Transverse colon (tissue), 4 donors: Measurements from ENCODE around the gene MTMR3. TPM values are rescaled to one million over a fixed set of nuclear protein-coding genes. Genes with fewer than 3 reads are reported as not detected.

Source experiments
- DNase-seq: peaks from one replicate; pipeline ENCODE4 v3.0.0-alpha.2; 2019
- H3K27ac ChIP-seq, 4 donors: fragments of 200-600 bp; sonication (generic); 2 replicates each; pipeline ENCODE4 v1.5.1; 2016 to 2018; ENCODE audit warnings: inconsistent platforms in 4 of 4
- H3K27me3 ChIP-seq: fragments of 200-600 bp; sonication (generic); 2 replicates; pipeline ENCODE4 v1.5.1; 2017; ENCODE audit warnings: inconsistent platforms
- H3K36me3 ChIP-seq, 4 donors: fragments of 200-600 bp; sonication (generic); 2 replicates each; pipeline ENCODE4 v1.5.1; 2017 to 2019; ENCODE audit warnings: inconsistent platforms in 4 of 4
- H3K4me1 ChIP-seq, 4 donors: fragments of 200-600 bp; sonication (generic); 2 replicates each; pipeline ENCODE4 v1.5.1; 2017 to 2020; ENCODE audit warnings: inconsistent platforms in 4 of 4
- H3K4me3 ChIP-seq, 4 donors: fragments of 200-600 bp; sonication (generic); 1 replicate in 1 of 4; 2 replicates in 3 of 4; pipeline versions ENCODE4 v1.5.1 to v1.6.1; 2017 to 2019; ENCODE audit warnings: inconsistent platforms in 4 of 4
- H3K9me3 ChIP-seq, 2 donors: fragments of 200-600 bp; sonication (generic); 2 replicates each; pipeline ENCODE4 v1.5.1; 2017 to 2019; ENCODE audit warnings: inconsistent platforms in 2 of 2
- EP300 ChIP-seq: sonication (generic); formaldehyde crosslinking; IDR thresholded peaks from one replicate; pipeline ENCODE4 v1.6.1; 2017; ENCODE audit warnings: antibody characterized with exemption, low read depth
- POLR2A ChIP-seq: fragments of 450-650 bp; IDR thresholded peaks from one replicate; pipeline ENCODE4 v1.6.1; 2016; ENCODE audit warnings: antibody characterized with exemption, mild to moderate bottlenecking, moderate library complexity
- POLR2AphosphoS5 ChIP-seq, 3 donors: sonication (generic); formaldehyde crosslinking; IDR thresholded peaks; one replicate each; pipeline ENCODE4 v1.6.1; 2016; ENCODE audit warnings: antibody characterized with exemption in 3 of 3
- WGBS, 2 donors: methylation state at CpG; one replicate each; pipeline ENCODE4 v1.1.5; 2018; ENCODE audit warnings: low coverage in 1 of 2; 5-methylcytosine and 5-hydroxymethylcytosine counted together
- in situ Hi-C, 4 donors: fragments of 200-750 bp; cut with MboI; loops; one replicate each; pipeline versions ENCODE4 v1.15.0 to v1.15.1; 2017; ENCODE audit warnings: low sequenced_read_pairs in 3 of 4, low pct_ligation_motif_present in 1 of 4, low pct_unique_long_range_greater_than_20kb in 1 of 4
- intact Hi-C: fragments of 100-400 bp; cut with DNase I; formaldehyde crosslinking; loops from one replicate; pipeline ENCODE4 v1.15.1; 2023; ENCODE audit warnings: low total_unique reads
- total RNA-seq, 4 donors: library from RNA; depleted of rRNA; stranded (reverse); fragments of >200 nt; gene quantifications; one replicate each; pipeline ENCODE4 v1.1.0, GENCODE V29; 2016
- TF ChIP-seq, protein P1 (sequence below), 5 experiments: fragments of 200-600 bp in 3 of 5; fragments of 450-650 bp in 2 of 5; sonication (generic) in 3 of 5; IDR thresholded peaks; 1 replicate in 2 of 5; 2 replicates in 3 of 5; pipeline ENCODE4 v1.5.1; 2016 to 2017; ENCODE audit warnings: antibody characterized with exemption in 5 of 5, inconsistent platforms in 3 of 5, mild to moderate bottlenecking in 2 of 5, moderate library complexity in 1 of 5

The MTMR3 gene
- total RNA-seq, 4 donors from 2014 or later: 52.5 to 92.7 (median 70.2) TPM

DNA sequence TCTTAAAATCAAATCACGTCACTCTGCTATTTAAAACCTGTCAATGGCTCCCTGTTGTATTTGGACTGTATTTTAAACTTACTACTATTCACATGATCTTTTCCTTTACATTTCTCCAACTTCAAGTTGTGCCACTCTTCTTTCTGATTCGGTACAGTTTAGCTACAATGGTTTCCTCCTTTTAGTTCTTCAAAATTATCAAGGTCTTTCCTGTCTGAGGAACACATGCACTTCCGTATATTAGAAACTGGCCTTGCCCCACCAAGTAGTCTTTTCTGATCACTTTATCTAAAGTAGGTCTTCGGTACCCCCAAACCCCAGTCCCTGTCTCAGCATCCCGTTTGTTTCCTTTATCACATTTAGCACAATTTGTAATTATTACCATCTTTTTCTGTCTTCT is 81.8 kb downstream of the MTMR3 start:
- in situ Hi-C loops: no loop called here

DNA sequence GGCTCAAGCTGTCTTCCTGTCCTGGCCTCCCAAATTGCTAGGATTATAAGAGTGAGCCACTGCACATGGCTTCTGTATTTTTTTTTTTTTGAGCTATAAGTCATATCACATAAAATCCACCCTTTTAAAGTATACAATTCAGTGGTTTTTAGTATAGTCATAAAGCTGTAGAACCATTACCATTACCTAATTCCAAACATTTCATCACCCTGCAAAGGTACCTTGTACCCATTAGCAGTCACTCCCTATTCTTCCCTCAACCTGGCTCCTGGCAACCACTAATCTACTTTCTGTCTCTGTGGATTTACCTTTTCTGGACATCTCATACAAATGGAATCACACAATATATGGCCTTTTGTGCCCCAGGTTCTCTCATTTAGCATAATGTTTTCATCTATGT is 84.5 kb downstream of the MTMR3 start:
- Histone ChIP-seq H3K4me1 (peaks cover 0 to 47% (median 25%) of the 10 kb centered on the region in 4 donors), H3K27ac (peak overlapping the region; percentile 48 to 76 (median 70)), H3K27me3 (no peaks in the 10 kb centered on the region), H3K36me3 (no peaks in the 10 kb centered on the region), H3K9me3 (no peaks in the 10 kb centered on the region), H3K4me3 (no peak overlapping the region)
- TF ChIP-seq, protein P1, sequence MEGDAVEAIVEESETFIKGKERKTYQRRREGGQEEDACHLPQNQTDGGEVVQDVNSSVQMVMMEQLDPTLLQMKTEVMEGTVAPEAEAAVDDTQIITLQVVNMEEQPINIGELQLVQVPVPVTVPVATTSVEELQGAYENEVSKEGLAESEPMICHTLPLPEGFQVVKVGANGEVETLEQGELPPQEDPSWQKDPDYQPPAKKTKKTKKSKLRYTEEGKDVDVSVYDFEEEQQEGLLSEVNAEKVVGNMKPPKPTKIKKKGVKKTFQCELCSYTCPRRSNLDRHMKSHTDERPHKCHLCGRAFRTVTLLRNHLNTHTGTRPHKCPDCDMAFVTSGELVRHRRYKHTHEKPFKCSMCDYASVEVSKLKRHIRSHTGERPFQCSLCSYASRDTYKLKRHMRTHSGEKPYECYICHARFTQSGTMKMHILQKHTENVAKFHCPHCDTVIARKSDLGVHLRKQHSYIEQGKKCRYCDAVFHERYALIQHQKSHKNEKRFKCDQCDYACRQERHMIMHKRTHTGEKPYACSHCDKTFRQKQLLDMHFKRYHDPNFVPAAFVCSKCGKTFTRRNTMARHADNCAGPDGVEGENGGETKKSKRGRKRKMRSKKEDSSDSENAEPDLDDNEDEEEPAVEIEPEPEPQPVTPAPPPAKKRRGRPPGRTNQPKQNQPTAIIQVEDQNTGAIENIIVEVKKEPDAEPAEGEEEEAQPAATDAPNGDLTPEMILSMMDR (IDR thresholded peaks at IDR 0.05): no peak
- TF ChIP-seq POLR2A (no peak), EP300 (no peak), POLR2AphosphoS5 (IDR thresholded peaks at IDR 0.05) (no peak)
- intact Hi-C loops: no loop called here
- DNase-seq: peak; percentile 25
- in situ Hi-C loops: no loop called here

More for the DNA sequence above, 81.8 kb downstream of the MTMR3 start:
- DNase-seq: no peak
- intact Hi-C loops: no loop called here
- H3K4me3 ChIP-seq: no peak overlapping the region
- TF ChIP-seq POLR2A (no peak), EP300 (no peak), POLR2AphosphoS5 (IDR thresholded peaks at IDR 0.05) (no peak)
- TF ChIP-seq, protein P1 (IDR thresholded peaks at IDR 0.05): no peak
- 82 to 96% methylated on average over 5 of the region's 5 CpGs for WGBS, 2 donors
- H3K27ac ChIP-seq: no peak overlapping the region
- H3K4me1 ChIP-seq: peaks cover 0 to 31% (median 9%) of the 10 kb centered on the region in 4 donors
- no peaks in the 10 kb centered on the region for H3K27me3 ChIP-seq
- H3K36me3 ChIP-seq: no peaks in the 10 kb centered on the region
- no peaks in the 10 kb centered on the region for H3K9me3 ChIP-seq

DNA sequence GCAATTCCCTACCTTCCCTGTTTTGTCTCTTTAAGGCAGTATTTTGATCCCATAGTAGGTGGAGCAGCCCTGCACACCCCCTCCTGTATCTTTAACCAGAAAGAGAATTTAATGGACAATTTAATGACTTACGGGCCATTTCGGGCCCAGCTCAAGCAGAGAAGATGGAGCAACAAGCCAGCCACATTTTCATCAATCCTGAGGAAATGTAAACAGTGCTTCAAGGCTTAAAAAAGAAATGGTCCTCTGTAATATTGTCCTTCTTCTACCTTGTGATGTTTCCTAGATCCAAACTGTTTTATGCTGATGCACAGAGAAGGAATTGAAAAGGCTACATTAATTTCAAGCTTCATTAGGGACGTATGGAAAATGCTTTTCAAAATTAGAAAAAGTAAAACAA is 88.6 kb downstream of the MTMR3 start:
- Histone ChIP-seq H3K4me1 (peaks cover 5 to 44% (median 25%) of the 10 kb centered on the region in 4 donors), H3K27ac (no peak overlapping the region), H3K4me3 (no peak overlapping the region), H3K9me3 (no peaks in the 10 kb centered on the region), H3K36me3 (no peaks in the 10 kb centered on the region), H3K27me3 (no peaks in the 10 kb centered on the region)
- intact Hi-C loops (no loop called here), in situ Hi-C loops (no loop called here)
- 71 to 90% methylated on average over 1 to 3 of the region's 3 CpGs for whole genome bisulfite sequencing, 2 donors
- no peak for DNase-seq
- TF ChIP-seq, protein P1 (IDR thresholded peaks at IDR 0.05): no peak
- TF ChIP-seq POLR2A (no peak), EP300 (no peak), POLR2AphosphoS5 (IDR thresholded peaks at IDR 0.05) (no peak)

DNA sequence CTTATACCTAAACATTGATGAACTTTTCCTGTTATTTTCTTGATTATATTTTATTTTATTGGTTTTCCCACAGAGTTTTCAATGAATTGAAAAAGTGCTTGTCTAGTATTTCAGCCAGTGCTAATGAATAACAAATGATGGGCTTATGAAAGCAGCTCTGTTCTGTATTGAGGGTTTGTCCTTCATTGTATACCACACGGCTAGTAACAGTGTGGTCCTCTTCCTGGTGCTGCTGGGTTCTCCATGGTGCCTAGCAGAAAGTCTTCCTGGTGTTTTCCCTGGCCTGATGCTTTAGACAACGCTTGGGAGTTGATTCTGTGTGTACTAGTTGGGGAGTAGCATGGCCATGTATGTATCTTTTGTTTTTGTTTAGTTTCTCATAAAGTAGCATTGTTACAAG is 89.1 kb downstream of the MTMR3 start:
- Histone ChIP-seq H3K9me3 (no peaks in the 10 kb centered on the region), H3K27me3 (no peaks in the 10 kb centered on the region), H3K27ac (no peak overlapping the region), H3K36me3 (no peaks in the 10 kb centered on the region), H3K4me1 (peaks cover 5 to 39% (median 25%) of the 10 kb centered on the region in 4 donors), H3K4me3 (no peak overlapping the region)
- in situ Hi-C loops (no loop called here), intact Hi-C loops (no loop called here)
- WGBS, 2 donors: 91 to 100% methylated on average over 2 of the region's 2 CpGs
- no peak for DNase-seq
- TF ChIP-seq EP300 (no peak), POLR2A (no peak), POLR2AphosphoS5 (IDR thresholded peaks at IDR 0.05) (no peak)
- TF ChIP-seq, protein P1 (IDR thresholded peaks at IDR 0.05): no peak
